SH-SY5Y (cell line): Measurements from ENCODE around the gene RCN2.

Experiments used
- GATA2 ChIP-seq: IDR thresholded peaks from 2 replicates; pipeline ENCODE4 v1.6.1; 2011; ENCODE audit warnings: mild to moderate bottlenecking, low read depth, low read length
- GATA3 ChIP-seq: IDR thresholded peaks from 2 replicates; pipeline ENCODE4 v1.6.1; 2011; ENCODE audit warnings: low read depth, mild to moderate bottlenecking, low read length, moderate library complexity

- TF ChIP-seq GATA3 (no peak), GATA2 (no peak)
Observed at GRCh38 chr15:77002954-77003912, 71.7 kb downstream of the RCN2 start.
